ENCODE measurements around the gene CD70.
"Not testable (repeated sequence)": the region's sequence is repeated elsewhere in the genome, so short reads cannot be mapped to it uniquely, and the experiment has no call there.

CD70 gene

DNA sequence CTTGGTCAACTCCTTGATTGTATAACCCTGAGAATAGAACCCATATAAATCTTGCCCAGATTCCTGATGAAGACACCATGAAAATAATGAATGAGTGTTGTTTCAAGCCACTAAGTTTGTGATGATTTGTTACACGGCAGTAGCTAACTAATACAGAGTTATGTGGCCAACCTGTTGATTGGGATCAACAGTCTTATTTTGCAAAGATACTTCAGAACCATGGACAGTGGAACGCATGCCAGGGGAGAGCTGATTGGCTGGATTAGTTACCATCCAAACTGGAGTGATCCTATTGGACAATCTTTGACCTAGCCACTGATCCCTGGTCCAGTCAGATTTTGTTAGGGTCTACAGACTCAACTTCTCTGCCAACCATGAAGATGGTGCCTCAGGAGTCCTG, 26.6 kb downstream of the CD70 start:
- Histone ChIP-seq H3K27me3 (ENCODE audit: insufficient read depth, poor library complexity, severe bottlenecking) (no peaks in the 10 kb centered on the region), H3K27ac (replicated peaks) (no peak overlapping the region), H3K4me3 (replicated peaks; ENCODE audit: insufficient read depth, low read length) (no peak overlapping the region)
- DNase-seq (ENCODE audit: low read depth in 1 of 2, low spot score in 1 of 2): peak in 1 of 2 experiments; percentile 20
- TF ChIP-seq, protein P1, sequence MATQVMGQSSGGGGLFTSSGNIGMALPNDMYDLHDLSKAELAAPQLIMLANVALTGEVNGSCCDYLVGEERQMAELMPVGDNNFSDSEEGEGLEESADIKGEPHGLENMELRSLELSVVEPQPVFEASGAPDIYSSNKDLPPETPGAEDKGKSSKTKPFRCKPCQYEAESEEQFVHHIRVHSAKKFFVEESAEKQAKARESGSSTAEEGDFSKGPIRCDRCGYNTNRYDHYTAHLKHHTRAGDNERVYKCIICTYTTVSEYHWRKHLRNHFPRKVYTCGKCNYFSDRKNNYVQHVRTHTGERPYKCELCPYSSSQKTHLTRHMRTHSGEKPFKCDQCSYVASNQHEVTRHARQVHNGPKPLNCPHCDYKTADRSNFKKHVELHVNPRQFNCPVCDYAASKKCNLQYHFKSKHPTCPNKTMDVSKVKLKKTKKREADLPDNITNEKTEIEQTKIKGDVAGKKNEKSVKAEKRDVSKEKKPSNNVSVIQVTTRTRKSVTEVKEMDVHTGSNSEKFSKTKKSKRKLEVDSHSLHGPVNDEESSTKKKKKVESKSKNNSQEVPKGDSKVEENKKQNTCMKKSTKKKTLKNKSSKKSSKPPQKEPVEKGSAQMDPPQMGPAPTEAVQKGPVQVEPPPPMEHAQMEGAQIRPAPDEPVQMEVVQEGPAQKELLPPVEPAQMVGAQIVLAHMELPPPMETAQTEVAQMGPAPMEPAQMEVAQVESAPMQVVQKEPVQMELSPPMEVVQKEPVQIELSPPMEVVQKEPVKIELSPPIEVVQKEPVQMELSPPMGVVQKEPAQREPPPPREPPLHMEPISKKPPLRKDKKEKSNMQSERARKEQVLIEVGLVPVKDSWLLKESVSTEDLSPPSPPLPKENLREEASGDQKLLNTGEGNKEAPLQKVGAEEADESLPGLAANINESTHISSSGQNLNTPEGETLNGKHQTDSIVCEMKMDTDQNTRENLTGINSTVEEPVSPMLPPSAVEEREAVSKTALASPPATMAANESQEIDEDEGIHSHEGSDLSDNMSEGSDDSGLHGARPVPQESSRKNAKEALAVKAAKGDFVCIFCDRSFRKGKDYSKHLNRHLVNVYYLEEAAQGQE (IDR thresholded peaks at IDR 0.05; ENCODE audit: insufficient replicate concordance, low read depth): peak; percentile 99
- no peak for TF ChIP-seq POLR2AphosphoS5 (IDR thresholded peaks at IDR 0.05; ENCODE audit: low read depth)

DNA sequence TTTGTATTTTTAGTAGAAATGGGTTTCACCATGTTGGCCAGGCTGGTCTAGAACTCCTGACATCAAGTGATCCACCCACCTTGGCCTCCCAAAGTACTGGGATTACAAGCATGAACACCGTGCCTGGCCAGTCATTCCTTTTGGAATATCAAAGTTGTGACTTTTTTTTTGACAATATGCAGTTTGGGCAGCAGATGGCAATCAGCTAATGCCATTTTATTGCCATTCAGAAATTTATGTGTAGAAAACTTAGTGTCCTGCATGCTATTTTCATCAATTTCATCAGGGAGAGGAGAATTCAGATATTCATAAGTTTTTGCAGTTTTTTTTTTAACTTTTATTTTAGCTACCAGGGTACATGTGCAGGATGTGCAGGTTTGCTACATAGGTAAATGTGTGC, 28.5 kb downstream of the CD70 start:
- H3K27ac ChIP-seq (replicated peaks); DNase-seq (ENCODE audit: low read depth in 1 of 2, low spot score in 1 of 2): not testable (repeated sequence)

DNA sequence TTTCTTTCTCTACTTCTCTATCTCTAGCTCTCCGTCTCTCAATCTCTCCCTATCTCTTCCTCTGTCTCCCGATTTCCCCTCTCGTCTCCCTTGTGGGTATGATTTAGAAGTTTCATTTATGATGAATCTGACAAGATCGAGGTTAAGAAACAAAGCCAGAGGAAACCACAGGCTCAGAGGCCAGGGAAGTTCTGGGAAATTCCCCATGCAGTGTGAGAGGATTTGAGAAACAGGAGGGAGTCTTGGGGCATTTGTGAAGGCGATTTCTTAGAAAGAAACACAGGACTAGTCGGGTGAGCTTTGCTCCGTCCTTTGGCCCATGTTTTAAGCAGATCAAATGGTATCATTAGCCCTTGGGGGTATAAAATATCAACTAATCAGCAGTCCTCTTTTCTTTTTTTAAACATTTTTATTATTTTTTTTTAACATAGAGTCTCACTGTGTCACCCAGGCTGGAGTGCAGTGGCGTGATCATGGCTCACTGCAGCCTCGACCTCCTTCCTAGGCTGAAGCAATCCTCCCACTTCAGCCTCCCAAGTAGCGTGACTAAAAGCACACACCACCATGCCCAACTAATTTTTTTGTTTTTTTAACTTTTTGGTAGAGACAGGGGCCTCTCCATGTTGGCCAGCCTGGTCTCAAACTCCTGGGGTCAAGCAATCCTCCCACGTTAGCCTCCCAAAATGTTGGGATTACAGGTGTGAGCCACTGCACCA, 34.3 kb downstream of the CD70 start:
- TF ChIP-seq SPI1 (IDR thresholded peaks at IDR 0.05; ENCODE audit: borderline replicate concordance, low read depth) (no peak), GABPA (IDR thresholded peaks at IDR 0.05; ENCODE audit: low read depth) (no peak), POLR2AphosphoS5 (IDR thresholded peaks at IDR 0.05; ENCODE audit: low read depth) (no peak)
- TF ChIP-seq, protein P1 (IDR thresholded peaks at IDR 0.05; ENCODE audit: insufficient replicate concordance, low read depth): no peak
- TF ChIP-seq, protein P2, sequence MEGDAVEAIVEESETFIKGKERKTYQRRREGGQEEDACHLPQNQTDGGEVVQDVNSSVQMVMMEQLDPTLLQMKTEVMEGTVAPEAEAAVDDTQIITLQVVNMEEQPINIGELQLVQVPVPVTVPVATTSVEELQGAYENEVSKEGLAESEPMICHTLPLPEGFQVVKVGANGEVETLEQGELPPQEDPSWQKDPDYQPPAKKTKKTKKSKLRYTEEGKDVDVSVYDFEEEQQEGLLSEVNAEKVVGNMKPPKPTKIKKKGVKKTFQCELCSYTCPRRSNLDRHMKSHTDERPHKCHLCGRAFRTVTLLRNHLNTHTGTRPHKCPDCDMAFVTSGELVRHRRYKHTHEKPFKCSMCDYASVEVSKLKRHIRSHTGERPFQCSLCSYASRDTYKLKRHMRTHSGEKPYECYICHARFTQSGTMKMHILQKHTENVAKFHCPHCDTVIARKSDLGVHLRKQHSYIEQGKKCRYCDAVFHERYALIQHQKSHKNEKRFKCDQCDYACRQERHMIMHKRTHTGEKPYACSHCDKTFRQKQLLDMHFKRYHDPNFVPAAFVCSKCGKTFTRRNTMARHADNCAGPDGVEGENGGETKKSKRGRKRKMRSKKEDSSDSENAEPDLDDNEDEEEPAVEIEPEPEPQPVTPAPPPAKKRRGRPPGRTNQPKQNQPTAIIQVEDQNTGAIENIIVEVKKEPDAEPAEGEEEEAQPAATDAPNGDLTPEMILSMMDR (IDR thresholded peaks at IDR 0.05; ENCODE audit: insufficient read depth, low read length): no peak
- no peak for DNase-seq (ENCODE audit: low read depth in 1 of 2, low spot score in 1 of 2)
- Histone ChIP-seq H3K27me3 (ENCODE audit: insufficient read depth, poor library complexity, severe bottlenecking) (no peaks in the 10 kb centered on the region), H3K27ac (replicated peaks) (no peak overlapping the region), H3K4me3 (replicated peaks; ENCODE audit: insufficient read depth, low read length) (no peak overlapping the region)

More for the DNA sequence above, 28.5 kb downstream of the CD70 start:
- not testable (repeated sequence) for H3K4me3 ChIP-seq (replicated peaks; ENCODE audit: insufficient read depth, low read length); H3K27me3 ChIP-seq (ENCODE audit: insufficient read depth, poor library complexity, severe bottlenecking)

DNA sequence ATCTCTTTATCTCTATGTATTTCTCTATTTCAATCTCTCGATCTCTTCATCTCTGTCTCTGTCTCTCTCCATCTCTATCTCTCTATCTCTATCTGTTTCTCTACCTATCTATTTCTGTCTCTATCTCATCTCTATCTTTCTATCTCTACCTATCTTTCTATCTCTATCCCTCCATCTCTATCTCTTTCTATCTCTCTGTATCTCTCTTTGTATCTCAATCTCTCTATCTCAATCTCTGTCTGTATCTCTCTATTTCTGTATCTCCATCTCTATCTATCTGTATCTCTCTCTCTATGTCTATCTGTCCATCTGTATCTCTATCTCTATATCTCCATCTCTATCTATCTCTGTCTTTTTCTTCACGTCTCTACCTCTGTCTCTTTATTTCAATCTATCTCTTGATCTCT, 34.9 kb downstream of the CD70 start:
- Histone ChIP-seq H3K4me3 (replicated peaks; ENCODE audit: insufficient read depth, low read length) (no peak overlapping the region), H3K27ac (replicated peaks) (no peak overlapping the region), H3K27me3 (ENCODE audit: insufficient read depth, poor library complexity, severe bottlenecking) (no peaks in the 10 kb centered on the region)
- no peak for DNase-seq (ENCODE audit: low read depth in 1 of 2, low spot score in 1 of 2)
- no peak for TF ChIP-seq SPI1 (IDR thresholded peaks at IDR 0.05; ENCODE audit: borderline replicate concordance, low read depth)
- TF ChIP-seq POLR2AphosphoS5 (IDR thresholded peaks at IDR 0.05; ENCODE audit: low read depth): no peak
- TF ChIP-seq, protein P2 (IDR thresholded peaks at IDR 0.05; ENCODE audit: insufficient read depth, low read length): no peak
- TF ChIP-seq, protein P1 (IDR thresholded peaks at IDR 0.05; ENCODE audit: insufficient replicate concordance, low read depth): no peak
- TF ChIP-seq GABPA (IDR thresholded peaks at IDR 0.05; ENCODE audit: low read depth): no peak
